ENCODE measurements around the gene MGMT. TPM values are rescaled to one million over a fixed set of nuclear protein-coding genes. Genes with fewer than 3 reads are reported as not detected.

MGMT gene
- total RNA-seq, 2 donors from 2014 or later: 28.6 to 33.7 TPM

- no peak overlapping the region for H3K27ac ChIP-seq (ENCODE audit: low read depth, low read length)
- Mint-ChIP-seq H3K27ac (no peak overlapping the region), H3K4me1 (peaks cover 24% of the 10 kb centered on the region), H3K27me3 (ENCODE audit: insufficient read depth) (no peaks in the 10 kb centered on the region), H3K4me3 (no peak overlapping the region), H3K36me3 (ENCODE audit: low read depth) (peaks cover 10% of the 10 kb centered on the region), H3K9me3 (no peaks in the 10 kb centered on the region)
- DNase-seq: peak; percentile 21
- H3K4me1 ChIP-seq (ENCODE audit: control insufficient read depth, insufficient read depth, low read length): peaks cover 17% of the 10 kb centered on the region
- WGBS, 2 experiments (ENCODE audit: insufficient coverage in 1 of 2, insufficient read length in 1 of 2): 93 to 95% methylated on average over 16 to 19 of the region's 19 CpGs
- no peak overlapping the region for H3K4me3 ChIP-seq (ENCODE audit: low read length)
- TF ChIP-seq CTCF (conservative IDR thresholded peaks at IDR 0.05): no peak
- no peak overlapping the region for H3K9ac ChIP-seq (ENCODE audit: extremely low read depth, low read length, poor library complexity, severe bottlenecking)
- H3K27me3 ChIP-seq (ENCODE audit: control insufficient read depth, insufficient read depth, low read length, poor library complexity, severe bottlenecking): no peaks in the 10 kb centered on the region
- no peaks in the 10 kb centered on the region for H3K36me3 ChIP-seq (ENCODE audit: control insufficient read depth, insufficient read depth, low read length)
- H3K9me3 ChIP-seq (ENCODE audit: control insufficient read depth, low read length): no peaks in the 10 kb centered on the region
Observed at GRCh38 chr10:129706081-129706480, 239.0 kb downstream of the MGMT start.

GRCh38 chr10:129706523-129706922 is 239.5 kb downstream of the MGMT start:
- Histone ChIP-seq H3K4me1 (ENCODE audit: control insufficient read depth, insufficient read depth, low read length) (peaks cover 17% of the 10 kb centered on the region), H3K27me3 (ENCODE audit: control insufficient read depth, insufficient read depth, low read length, poor library complexity, severe bottlenecking) (no peaks in the 10 kb centered on the region), H3K9me3 (ENCODE audit: control insufficient read depth, low read length) (no peaks in the 10 kb centered on the region), H3K4me3 (ENCODE audit: low read length) (no peak overlapping the region), H3K27ac (ENCODE audit: low read depth, low read length) (no peak overlapping the region), H3K36me3 (ENCODE audit: control insufficient read depth, insufficient read depth, low read length) (no peaks in the 10 kb centered on the region), H3K9ac (ENCODE audit: extremely low read depth, low read length, poor library complexity, severe bottlenecking) (no peak overlapping the region)
- no peaks in the 10 kb centered on the region for H3K9me3 Mint-ChIP-seq
- H3K36me3 Mint-ChIP-seq (ENCODE audit: low read depth): peaks cover 10% of the 10 kb centered on the region
- peak; percentile 38 for DNase-seq
- H3K4me3 Mint-ChIP-seq: no peak overlapping the region
- 92 to 93% methylated on average over 9 to 11 of the region's 11 CpGs for WGBS, 2 experiments (ENCODE audit: insufficient coverage in 1 of 2, insufficient read length in 1 of 2)
- no peak for TF ChIP-seq CTCF (conservative IDR thresholded peaks at IDR 0.05)
- peaks cover 28% of the 10 kb centered on the region for H3K4me1 Mint-ChIP-seq
- H3K27me3 Mint-ChIP-seq (ENCODE audit: insufficient read depth): no peaks in the 10 kb centered on the region
- no peak overlapping the region for H3K27ac Mint-ChIP-seq

- Mint-ChIP-seq H3K27ac (peak overlapping the region; percentile 45), H3K4me3 (no peak overlapping the region), H3K36me3 (ENCODE audit: low read depth) (peaks cover 10% of the 10 kb centered on the region), H3K27me3 (ENCODE audit: insufficient read depth) (no peaks in the 10 kb centered on the region), H3K9me3 (no peaks in the 10 kb centered on the region), H3K4me1 (peaks cover 38% of the 10 kb centered on the region)
- DNase-seq: peak; percentile 36
- WGBS, 2 experiments (ENCODE audit: insufficient coverage in 1 of 2, insufficient read length in 1 of 2): 93 to 94% methylated on average over 33 to 37 of the region's 37 CpGs
- Histone ChIP-seq H3K27me3 (ENCODE audit: control insufficient read depth, insufficient read depth, low read length, poor library complexity, severe bottlenecking) (no peaks in the 10 kb centered on the region), H3K27ac (ENCODE audit: low read depth, low read length) (no peak overlapping the region), H3K9me3 (ENCODE audit: control insufficient read depth, low read length) (no peaks in the 10 kb centered on the region), H3K4me3 (ENCODE audit: low read length) (no peak overlapping the region), H3K36me3 (ENCODE audit: control insufficient read depth, insufficient read depth, low read length) (no peaks in the 10 kb centered on the region), H3K9ac (ENCODE audit: extremely low read depth, low read length, poor library complexity, severe bottlenecking) (no peak overlapping the region), H3K4me1 (ENCODE audit: control insufficient read depth, insufficient read depth, low read length) (peaks cover 23% of the 10 kb centered on the region)
- no peak for TF ChIP-seq CTCF (conservative IDR thresholded peaks at IDR 0.05)
Observed at GRCh38 chr10:129707406-129708388, 240.7 kb downstream of the MGMT start.

Data from endodermal cell (in vitro differentiated cells).